NOMO-1 treated with dmso at 0.1 percent for 144 hours (cell line): Measurements from ENCODE around the gene KIAA1958.
"Not testable (repeated sequence)": the region's sequence is repeated elsewhere in the genome, so short reads cannot be mapped to it uniquely, and the experiment has no call there.

ENCODE experiments used
- DNase-seq: peaks from one replicate; lab custom pipeline; 2025; ENCODE audit not compliant: unreplicated experiment; lab: John Stamatoyannopoulos, UW

KIAA1958 gene

DNA sequence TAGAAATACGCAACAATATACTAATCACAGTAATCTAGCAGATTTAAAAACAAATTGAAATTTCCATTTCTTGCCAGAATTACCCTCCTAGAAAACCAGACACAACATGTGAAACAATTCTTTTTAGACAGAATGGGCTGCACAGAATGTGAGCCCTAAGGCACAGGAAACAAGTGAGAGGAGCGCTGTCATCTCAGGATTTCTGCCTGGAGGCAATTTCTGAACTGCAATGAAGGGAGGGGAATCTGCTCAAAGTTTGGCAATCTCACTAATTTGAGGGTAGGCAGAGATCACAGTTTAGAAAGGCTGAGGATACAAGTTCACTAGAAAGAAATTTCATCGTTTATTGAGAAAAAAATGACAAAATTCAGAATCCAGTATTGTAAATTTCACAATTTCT, 161.0 kb downstream of the KIAA1958 start:
- DNase-seq, result no peak

GRCh38 chr9:112648624-112649023, 162.0 kb downstream of the KIAA1958 start:
- no peak for DNase-seq

DNA sequence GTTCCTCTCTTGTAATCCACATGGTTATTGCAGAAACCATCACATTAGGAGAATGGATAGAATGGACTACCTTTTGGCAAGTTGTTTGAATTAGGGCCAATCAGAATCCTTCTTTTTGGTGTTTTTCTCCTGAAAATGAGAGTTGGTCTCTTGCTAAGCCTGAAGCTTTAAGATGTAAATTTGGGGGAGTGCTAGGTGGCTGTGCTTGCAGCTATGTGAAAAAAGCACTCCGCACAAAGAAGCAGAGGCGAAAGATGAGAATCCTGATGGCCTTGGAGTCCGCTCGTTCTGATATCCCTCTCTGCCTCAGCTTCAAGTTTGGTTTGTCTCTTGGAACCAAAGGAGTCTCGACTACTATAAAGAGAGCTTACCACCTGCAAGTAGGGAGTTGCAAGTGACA, 167.7 kb downstream of the KIAA1958 start:
- no peak for DNase-seq

DNA sequence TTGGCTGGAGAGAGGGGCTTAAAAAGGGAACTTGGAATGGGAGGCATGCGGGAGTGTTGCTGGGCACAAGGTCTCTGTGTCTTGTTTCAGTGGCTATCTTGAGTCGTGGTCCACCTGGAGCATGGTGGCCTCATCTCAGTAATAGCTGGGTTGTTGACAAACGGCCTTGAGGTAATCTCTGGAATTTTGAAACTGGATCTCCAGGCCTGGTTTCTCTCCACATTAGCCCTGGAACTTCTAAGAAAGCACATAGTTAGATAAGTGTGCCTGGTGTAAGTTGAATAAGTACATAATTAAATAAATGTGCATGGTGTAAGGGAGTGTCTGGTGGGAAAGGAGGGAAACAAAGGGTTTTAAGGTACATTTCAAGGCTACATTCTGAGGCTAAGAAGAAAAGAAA, 169.0 kb downstream of the KIAA1958 start:
- no peak for DNase-seq

DNA sequence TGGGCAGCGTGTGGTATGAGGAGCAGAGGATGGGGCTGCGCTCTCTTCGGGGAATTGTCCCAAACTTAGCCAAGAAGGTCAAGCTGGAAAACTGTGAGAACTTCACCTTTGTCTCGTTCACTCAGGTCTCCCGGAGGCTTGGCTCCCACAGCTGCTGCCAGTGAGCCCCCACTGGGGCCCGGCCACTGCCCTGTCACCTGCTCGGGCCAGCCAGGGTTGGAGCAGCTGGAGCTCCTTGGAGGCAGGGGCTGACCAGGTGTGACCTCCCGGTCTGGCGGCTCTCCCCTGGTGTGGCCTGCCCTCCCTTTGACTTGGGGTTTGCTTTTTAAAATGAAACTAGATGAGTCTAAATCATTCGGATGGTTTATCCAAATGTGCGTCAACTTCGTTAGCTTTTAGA, 173.3 kb downstream of the KIAA1958 start:
- no peak for DNase-seq

DNA sequence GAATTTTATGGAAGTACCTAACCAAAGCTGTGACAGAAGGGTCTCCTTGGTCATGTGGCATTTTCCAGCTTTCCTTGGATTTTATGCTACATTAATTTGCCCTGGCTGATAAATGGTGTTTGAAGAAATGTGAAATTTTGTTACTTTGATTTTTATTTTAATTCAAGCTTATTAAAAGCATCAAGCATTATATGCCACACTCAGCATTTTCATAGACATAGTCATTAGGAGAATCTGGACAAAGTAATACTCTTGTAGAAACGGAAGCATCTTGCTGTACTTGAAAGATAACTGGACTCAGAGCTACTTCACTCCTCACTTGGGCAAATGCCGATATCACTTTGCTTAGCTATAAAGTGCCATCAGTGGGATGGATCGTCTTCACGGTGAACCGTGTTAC, 177.1 kb downstream of the KIAA1958 start:
- DNase-seq, result no peak

DNA sequence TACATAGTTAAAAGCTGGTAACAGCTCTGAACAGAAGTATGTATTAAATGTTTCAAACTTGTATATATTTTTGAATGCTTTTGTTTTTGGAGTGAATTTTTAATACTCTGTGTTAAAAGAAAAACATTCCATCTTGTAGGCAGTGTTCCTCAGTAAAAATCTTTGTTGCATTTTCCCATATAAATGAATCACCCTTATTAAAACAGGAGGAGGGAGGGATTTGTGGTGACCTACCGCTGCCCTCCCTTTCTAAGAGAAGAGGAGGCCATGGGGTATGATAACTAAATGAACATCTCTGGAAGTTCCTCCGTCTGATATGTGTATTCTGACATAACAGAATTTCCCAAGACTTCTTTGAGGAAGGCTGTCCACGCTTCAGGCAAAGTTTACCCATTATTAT, 177.9 kb downstream of the KIAA1958 start:
- DNase-seq, result no peak

GRCh38 chr9:112665347-112665746, 178.7 kb downstream of the KIAA1958 start:
- DNase-seq, result no peak

GRCh38 chr9:112669326-112669725, 182.7 kb downstream of the KIAA1958 start:
- DNase-seq, result no peak

GRCh38 chr9:112670991-112671625, 184.5 kb downstream of the KIAA1958 start:
- no peak for DNase-seq

DNA sequence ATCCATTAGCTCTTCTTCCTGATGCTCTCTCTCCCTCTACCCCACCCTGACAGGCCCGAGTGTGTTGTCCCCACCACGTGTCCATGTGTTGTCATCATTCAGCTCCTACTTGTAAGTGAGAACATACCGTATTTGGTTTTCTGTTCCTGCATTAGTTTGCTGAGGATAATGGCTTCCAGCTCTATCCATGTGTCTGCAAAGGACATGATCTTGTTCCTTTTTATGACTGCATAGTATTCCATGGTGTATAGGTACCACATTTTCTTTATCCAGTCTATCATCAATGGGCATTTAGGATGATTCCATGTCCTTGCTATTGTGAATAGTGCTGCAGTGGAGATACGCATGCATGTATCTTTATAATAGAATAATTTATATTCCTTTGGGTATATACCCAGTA, 186.6 kb downstream of the KIAA1958 start:
- DNase-seq, result not testable (repeated sequence)

- no peak for DNase-seq
These were observed 190.4 kb downstream of the KIAA1958 start for GRCh38 chr9:112677040-112677439.

DNA sequence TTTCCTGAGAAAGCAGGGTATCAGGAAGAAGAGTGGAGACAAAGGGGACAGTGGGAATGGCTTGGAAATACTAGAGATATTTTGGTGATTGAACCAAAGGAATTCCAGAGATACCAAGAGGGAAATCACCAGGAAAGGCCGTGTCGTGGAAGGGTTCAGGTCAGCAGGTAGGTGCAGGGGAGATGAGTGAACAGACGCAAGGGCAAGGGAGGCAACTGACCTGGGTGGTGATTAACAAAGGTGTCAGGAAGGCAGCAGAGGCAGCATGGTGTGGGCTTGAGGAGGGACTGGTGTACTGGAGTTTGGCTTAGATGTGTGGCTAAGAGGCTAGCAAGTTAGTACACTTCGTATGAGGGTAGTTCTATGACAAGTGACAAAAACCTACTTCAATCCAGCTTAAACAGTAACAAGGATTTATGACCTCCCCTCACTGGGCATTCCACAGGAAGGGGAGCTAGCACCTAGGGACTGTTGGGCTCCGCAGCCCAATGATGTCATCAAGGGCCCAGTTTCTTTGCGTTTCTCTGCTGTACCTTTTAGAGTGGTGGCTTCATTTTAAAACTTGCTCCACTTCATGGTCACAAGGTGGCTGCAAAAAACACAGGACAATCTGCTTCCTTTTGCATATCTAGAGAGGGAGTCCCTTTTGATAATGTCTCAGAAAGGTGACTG, 194.2 kb downstream of the KIAA1958 start:
- DNase-seq, result no peak

- no peak for DNase-seq
These were observed 202.6 kb downstream of the KIAA1958 start for GRCh38 chr9:112689161-112689740.

GRCh38 chr9:112694706-112695555, 208.3 kb downstream of the KIAA1958 start:
- DNase-seq, result no peak

- no peak for DNase-seq
These were observed 209.8 kb downstream of the KIAA1958 start for GRCh38 chr9:112696461-112696860.

DNA sequence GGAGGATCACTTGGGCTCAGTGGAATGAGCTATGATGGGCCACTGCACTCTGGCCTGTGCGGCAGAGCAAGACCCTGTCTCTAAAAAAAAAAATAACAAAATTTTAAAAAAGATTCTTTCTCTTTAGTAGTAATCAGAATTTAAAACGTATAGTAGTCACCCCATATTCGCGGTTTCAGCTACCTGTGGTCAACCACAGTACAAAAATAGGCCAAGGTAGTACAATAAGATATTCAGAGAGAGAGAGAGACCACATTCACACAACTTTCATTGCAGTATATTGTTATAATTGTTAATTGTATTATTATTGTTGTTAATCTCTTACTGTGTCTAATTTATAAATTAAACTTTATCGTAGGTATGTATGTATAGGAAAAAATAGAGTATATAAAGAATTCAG, 212.6 kb downstream of the KIAA1958 start:
- DNase-seq, result no peak

- DNase-seq, result no peak
These were observed 213.5 kb downstream of the KIAA1958 start for GRCh38 chr9:112700085-112700484.

- no peak for DNase-seq
These were observed 216.7 kb downstream of the KIAA1958 start for GRCh38 chr9:112703304-112703703.

DNA sequence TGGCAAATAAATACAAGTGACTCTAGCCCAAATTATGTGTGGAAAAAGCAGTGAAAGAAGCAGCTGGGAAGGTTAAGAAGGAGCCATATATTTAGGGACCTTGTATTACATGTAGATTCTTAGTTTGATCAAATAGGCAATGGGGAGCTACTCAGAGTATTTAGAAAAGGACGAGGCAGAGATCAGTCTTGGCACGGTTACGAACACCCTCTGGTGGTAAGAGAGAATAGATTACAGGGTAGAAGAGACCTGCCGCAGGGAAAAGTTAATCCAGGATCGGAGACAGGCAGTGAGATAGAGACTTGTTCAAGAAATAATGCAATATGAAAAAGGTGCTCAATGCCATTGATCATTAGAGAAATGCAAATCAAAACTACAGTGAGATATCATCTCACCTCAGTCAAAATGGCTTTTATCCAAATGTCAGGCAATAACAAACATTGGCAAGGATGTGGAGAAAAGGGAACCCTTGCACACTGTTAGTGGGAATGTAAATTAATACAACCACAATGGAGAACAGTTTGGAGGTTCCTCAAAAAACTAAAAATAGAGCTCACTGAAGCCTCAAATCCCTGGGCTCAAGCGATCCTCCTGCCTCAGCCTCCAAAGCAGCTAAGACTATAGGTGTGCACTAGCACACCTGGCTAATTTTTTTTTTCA, 219.3 kb downstream of the KIAA1958 start:
- DNase-seq, result no peak

GRCh38 chr9:112711050-112711689, 224.5 kb downstream of the KIAA1958 start:
- no peak for DNase-seq
